Endothelial cell of umbilical vein (primary cell): ENCODE data around the gene KLF17. TPM values are rescaled to one million over a fixed set of nuclear protein-coding genes. Genes with fewer than 3 reads are reported as not detected.

Experiments
- BruUV-seq: library from RNA; stranded (reverse); fragments of 400-500 nt; replicated peaks from 2 replicates; lab custom pipeline; 2021; lab: Mats Ljungman, UMichigan
- CTCF ChIA-PET: fragments of 300-600, 350-600 bp; sonication (Branson Sonifier 250); formaldehyde crosslinking; loops from one replicate; lab custom pipeline; 2021; ENCODE audit warnings: antibody characterized with exemption, inconsistent platforms; lab: Charles Lee
- POLR2A ChIA-PET: fragments of 300-600, 350-600 bp; sonication (Branson Sonifier 250); formaldehyde crosslinking; loops from one replicate; lab custom pipeline; 2021; ENCODE audit warnings: antibody characterized with exemption, inconsistent platforms; lab: Charles Lee
- DNase-seq: peaks from one replicate; pipeline ENCODE4 v3.0.0-alpha.2; 2011; ENCODE audit warnings: low read depth, low spot score
- FAIRE-seq: peaks from 2 replicates; lab custom pipeline; 2011; peaks lifted over from hg19 to GRCh38; lab: Jason Lieb, UNC
- H2AFZ ChIP-seq: 2 replicates; pipeline ENCODE4 v1.6.0; 2012; ENCODE audit warnings: low read depth, low read length, control low read depth, inconsistent platforms
- H3K27ac ChIP-seq: 2 replicates; pipeline ENCODE4 v1.5.1; 2011; ENCODE audit warnings: low read depth, mild to moderate bottlenecking, control low read depth, low read length, moderate library complexity; ENCODE audit not compliant: insufficient read depth
- H3K27me3 ChIP-seq, 2 experiments: 2 replicates each; pipeline versions ENCODE4 v1.6.0 to v1.6.1; 2011; ENCODE audit warnings: low read length in 2 of 2, mixed read lengths in 1 of 2; ENCODE audit not compliant: control insufficient read depth in 2 of 2, insufficient read depth in 2 of 2
- H3K36me3 ChIP-seq, 2 experiments: 2 replicates in 1 of 2; 3 replicates in 1 of 2; pipeline ENCODE4 v1.5.1; 2011; ENCODE audit warnings: low read length in 2 of 2, mild to moderate bottlenecking in 1 of 2, moderate library complexity in 1 of 2; ENCODE audit not compliant: control insufficient read depth in 2 of 2, insufficient read depth in 2 of 2; ENCODE audit errors: extremely low read depth in 1 of 2
- H3K4me1 ChIP-seq: 3 replicates; pipeline ENCODE4 v1.5.1; 2011; ENCODE audit warnings: mild to moderate bottlenecking, low read length; ENCODE audit not compliant: control insufficient read depth, insufficient read depth; ENCODE audit errors: extremely low read depth
- H3K4me2 ChIP-seq: 2 replicates; pipeline ENCODE4 v1.6.1; 2011; ENCODE audit warnings: low read length, control low read depth, mixed read lengths; ENCODE audit not compliant: insufficient read depth
- H3K4me3 ChIP-seq, 3 experiments: fragments of 200-600 bp in 1 of 3; sonication (generic), shearing (Covaris generic) in 1 of 3; replicated peaks in 1 of 3; 2 replicates each; pipeline ENCODE4 v1.5.1; 2011 to 2016; ENCODE audit warnings: control low read depth in 3 of 3, low read length in 3 of 3, mild to moderate bottlenecking in 2 of 3, inconsistent platforms in 1 of 3, low read depth in 1 of 3, moderate library complexity in 1 of 3; ENCODE audit not compliant: insufficient read depth in 1 of 3
- H3K79me2 ChIP-seq: 2 replicates; pipeline ENCODE4 v1.6.0; 2012; ENCODE audit warnings: low read length, inconsistent platforms; ENCODE audit not compliant: control insufficient read depth, insufficient read depth
- H3K9ac ChIP-seq: replicated peaks from 2 replicates; pipeline ENCODE3; 2011; ENCODE audit warnings: low read length, control low read depth; ENCODE audit not compliant: insufficient read depth; ENCODE audit errors: extremely low read depth
- H3K9me1 ChIP-seq: replicated peaks from 3 replicates; pipeline ENCODE4 v1.6.0; 2011; ENCODE audit warnings: mild to moderate bottlenecking, low read length; ENCODE audit not compliant: control insufficient read depth, insufficient read depth; ENCODE audit errors: extremely low read depth
- H3K9me3 ChIP-seq: replicated peaks from 2 replicates; pipeline ENCODE4 v1.5.1; 2012; ENCODE audit warnings: low read length, inconsistent platforms; ENCODE audit not compliant: control insufficient read depth, insufficient read depth
- H4K20me1 ChIP-seq: replicated peaks from 2 replicates; pipeline ENCODE3; 2011; ENCODE audit warnings: mild to moderate bottlenecking, low read length; ENCODE audit not compliant: control insufficient read depth, insufficient read depth; ENCODE audit errors: extremely low read depth
- CTCF ChIP-seq, 2 donors: IDR thresholded peaks; 1 replicate in 1 of 2; 2 replicates in 1 of 2; pipeline ENCODE4 v1.5.1; 2011; ENCODE audit warnings: low read length in 2 of 2, mild to moderate bottlenecking in 2 of 2, moderate library complexity in 2 of 2, control low read depth in 1 of 2, inconsistent platforms in 1 of 2, low read depth in 1 of 2; ENCODE audit not compliant: insufficient read depth in 1 of 2; ENCODE audit errors: extremely low read depth in 1 of 2
- EZH2 ChIP-seq: IDR thresholded peaks from 2 replicates; pipeline ENCODE4 v1.6.1; 2012; ENCODE audit warnings: borderline replicate concordance, low read depth, mild to moderate bottlenecking, moderate library complexity, low read length, inconsistent platforms; ENCODE audit not compliant: severe bottlenecking
- FOS ChIP-seq: IDR thresholded peaks from 2 replicates; pipeline ENCODE4 v1.6.1; 2011; ENCODE audit warnings: mild to moderate bottlenecking, low read length, moderate library complexity, borderline replicate concordance; ENCODE audit not compliant: insufficient read depth
- GATA2 ChIP-seq: IDR thresholded peaks from 2 replicates; pipeline ENCODE4 v1.7.0; 2011; ENCODE audit warnings: low read depth, mild to moderate bottlenecking, moderate library complexity, mixed read lengths, low read length; ENCODE audit not compliant: insufficient read length, insufficient read depth
- JUN ChIP-seq: IDR thresholded peaks from 2 replicates; pipeline ENCODE4 v1.6.1; 2011; ENCODE audit warnings: borderline replicate concordance, low read depth; ENCODE audit not compliant: insufficient read length, insufficient read depth
- POLR2AphosphoS5 ChIP-seq: IDR thresholded peaks from 2 replicates; pipeline ENCODE4 v1.6.1; 2012; ENCODE audit warnings: low read depth, mild to moderate bottlenecking, control low read depth, low read length, moderate library complexity; ENCODE audit not compliant: insufficient read depth
- dilution Hi-C: fragments of 300-500 bp; cut with MboI; formaldehyde crosslinking; loops from one replicate; pipeline ENCODE4 v1.15.0; 2019; ENCODE audit warnings: low sequenced_read_pairs; ENCODE audit not compliant: extremely low pct_ligation_motif_present
- intact Hi-C: fragments of 100-400 bp; cut with micrococcal nuclease; formaldehyde crosslinking; loops from one replicate; pipeline ENCODE4 v1.10.0; 2022
- polyA plus RNA-seq, 4 experiments: library from polyadenylated mRNA; depleted of rRNA in 3 of 4; stranded (reverse) in 3 of 4; unstranded in 1 of 4; fragments of >200 nt; gene quantifications; 2 replicates each; pipeline versions ENCODE4 v1.2.1 to v1.2.3, GENCODE V29; 2011 to 2012; ENCODE audit warnings: missing spikeins in 1 of 4
- total RNA-seq: library from RNA; stranded (reverse); gene quantifications from 2 replicates; pipeline ENCODE4 v1.2.3, GENCODE V29; 2021

KLF17 gene
- total and polyA plus RNA-seq, 2 donors (not counting 3 experiments of a cell fraction or from before 2014, with no cell fraction given) = not detected

- no peak within 1 kb of the TSS for H3K4me2 ChIP-seq
- H3K9me1 ChIP-seq = no peaks in the 10 kb centered on the region
- H3K27me3 ChIP-seq = no peaks in the 10 kb centered on the region
- H2AFZ ChIP-seq = no peak within 1 kb of the TSS
- no peaks in the 10 kb centered on the region for H3K36me3 ChIP-seq
- no peaks in the 10 kb centered on the region for H3K4me1 ChIP-seq
- no peak for FAIRE-seq
- POLR2A ChIA-PET = no interaction called here
- DNase-seq = no peak
- no peak within 1 kb of the TSS for H3K4me3 ChIP-seq
- H3K79me2 ChIP-seq = no peaks in the 10 kb centered on the region
- no peaks in the 10 kb centered on the region for H3K9me3 ChIP-seq
- CTCF ChIA-PET = no interaction called here
- BruUV-seq = no TSS peak
- dilution Hi-C loops = no loop called here
- no peaks in the 10 kb centered on the region for H4K20me1 ChIP-seq
- intact Hi-C loops = no loop called here
- TF ChIP-seq POLR2AphosphoS5 (no peak), CTCF (IDR thresholded peaks at IDR 0.05; ENCODE audit: extremely low read depth in 1 of 2, insufficient read depth in 1 of 2, low read depth in 1 of 2, low read length in 2 of 2) (no peak)
- H3K9ac ChIP-seq = no peak within 1 kb of the TSS
- no peak within 1 kb of the TSS for H3K27ac ChIP-seq
These were observed 22.9 kb downstream of the KLF17 start, which contains the start of gene KLF18 for GRCh38 chr1:44141531-44141930. KLF18 (minus strand) TSS chr1:44141631; CDS start chr1:44141631, 0 bp downstream.

GRCh38 chr1:44144962-44145756, 26.5 kb downstream of the KLF17 start:
- Histone ChIP-seq H3K79me2 (no peaks in the 10 kb centered on the region), H3K4me2 (no peak overlapping the region), H3K9me1 (no peaks in the 10 kb centered on the region), H3K4me3 (no peak overlapping the region), H3K27me3 (no peaks in the 10 kb centered on the region), H2AFZ (no peak overlapping the region), H3K27ac (no peak overlapping the region), H3K4me1 (no peaks in the 10 kb centered on the region), H3K9me3 (no peaks in the 10 kb centered on the region), H4K20me1 (no peaks in the 10 kb centered on the region), H3K9ac (no peak overlapping the region), H3K36me3 (no peaks in the 10 kb centered on the region)
- dilution Hi-C loops (no loop called here), intact Hi-C loops (no loop called here)
- no TSS peak for BruUV-seq
- no peak for DNase-seq
- ChIA-PET POLR2A (no interaction called here), CTCF (no interaction called here)
- FAIRE-seq = no peak
- TF ChIP-seq EZH2 (no peak), GATA2 (no peak), FOS (no peak), JUN (no peak)
